ENCODE measurements around the gene SFSWAP. TPM values are rescaled to one million over a fixed set of nuclear protein-coding genes. Genes with fewer than 3 reads are reported as not detected.

The SFSWAP gene
- polyA plus RNA-seq, 2 of the 4 experiments (the other 2 are of a cell fraction): 21.8 to 23.5 TPM

DNA sequence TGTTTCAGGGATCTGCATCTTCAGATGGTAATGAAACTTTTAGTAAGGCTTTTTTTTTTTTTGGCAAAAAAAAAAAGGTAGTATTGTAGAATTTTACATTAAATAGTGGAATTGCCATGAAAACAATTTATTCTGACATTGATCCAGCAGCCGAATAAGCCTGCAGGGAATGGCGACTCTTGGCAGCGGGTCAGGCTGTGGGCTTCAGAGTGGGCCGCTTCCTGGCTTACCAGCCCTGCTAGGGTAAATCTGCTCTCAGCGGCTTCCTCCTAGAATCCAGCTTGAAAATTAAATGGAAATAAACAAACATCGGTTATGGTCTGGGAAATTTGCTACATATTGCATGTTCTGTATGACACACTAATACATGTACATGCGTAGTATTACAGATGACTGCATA lies 34.8 kb downstream of the SFSWAP start:
- 95% methylated on average over 7 of the region's 7 CpGs for WGBS (ENCODE audit: missing lambda C conversion rate)
- FAIRE-seq (no peak), DNase-seq (ENCODE audit: low read depth in 1 of 2, low spot score in 1 of 2) (no peak), ATAC-seq (no peak)
- ChIA-PET POLR2A (no interaction called here), CTCF (interaction anchor here (1.1 kb wide), 1 partner anchor 641 kb away, joined by 3 read pairs; no protein-coding TSS in a partner anchor)
- Histone ChIP-seq H3K9me3 (peaks cover 15% of the 10 kb centered on the region), H3K27ac (no peak overlapping the region), H3K4me2 (no peak overlapping the region), H3K4me1 (no peaks in the 10 kb centered on the region), H3K4me3 (no peak overlapping the region)
- TF ChIP-seq, protein P1, sequence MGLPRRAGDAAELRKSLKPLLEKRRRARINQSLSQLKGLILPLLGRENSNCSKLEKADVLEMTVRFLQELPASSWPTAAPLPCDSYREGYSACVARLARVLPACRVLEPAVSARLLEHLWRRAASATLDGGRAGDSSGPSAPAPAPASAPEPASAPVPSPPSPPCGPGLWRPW (IDR thresholded peaks at IDR 0.05): no peak
- TF ChIP-seq MYC (IDR thresholded peaks at IDR 0.05; ENCODE audit: borderline replicate concordance, low read length) (no peak), TFCP2L1 (CRISPR knock-in tag; IDR thresholded peaks at IDR 0.05) (no peak), NPAS2 (CRISPR knock-in tag; IDR thresholded peaks at IDR 0.05; ENCODE audit: borderline replicate concordance) (no peak), JUNB (IDR thresholded peaks at IDR 0.05) (no peak), RAD21 (conservative IDR thresholded peaks at IDR 0.05 in 1 of 2, IDR thresholded peaks at IDR 0.05 in 1 of 2) (no peak)

DNA sequence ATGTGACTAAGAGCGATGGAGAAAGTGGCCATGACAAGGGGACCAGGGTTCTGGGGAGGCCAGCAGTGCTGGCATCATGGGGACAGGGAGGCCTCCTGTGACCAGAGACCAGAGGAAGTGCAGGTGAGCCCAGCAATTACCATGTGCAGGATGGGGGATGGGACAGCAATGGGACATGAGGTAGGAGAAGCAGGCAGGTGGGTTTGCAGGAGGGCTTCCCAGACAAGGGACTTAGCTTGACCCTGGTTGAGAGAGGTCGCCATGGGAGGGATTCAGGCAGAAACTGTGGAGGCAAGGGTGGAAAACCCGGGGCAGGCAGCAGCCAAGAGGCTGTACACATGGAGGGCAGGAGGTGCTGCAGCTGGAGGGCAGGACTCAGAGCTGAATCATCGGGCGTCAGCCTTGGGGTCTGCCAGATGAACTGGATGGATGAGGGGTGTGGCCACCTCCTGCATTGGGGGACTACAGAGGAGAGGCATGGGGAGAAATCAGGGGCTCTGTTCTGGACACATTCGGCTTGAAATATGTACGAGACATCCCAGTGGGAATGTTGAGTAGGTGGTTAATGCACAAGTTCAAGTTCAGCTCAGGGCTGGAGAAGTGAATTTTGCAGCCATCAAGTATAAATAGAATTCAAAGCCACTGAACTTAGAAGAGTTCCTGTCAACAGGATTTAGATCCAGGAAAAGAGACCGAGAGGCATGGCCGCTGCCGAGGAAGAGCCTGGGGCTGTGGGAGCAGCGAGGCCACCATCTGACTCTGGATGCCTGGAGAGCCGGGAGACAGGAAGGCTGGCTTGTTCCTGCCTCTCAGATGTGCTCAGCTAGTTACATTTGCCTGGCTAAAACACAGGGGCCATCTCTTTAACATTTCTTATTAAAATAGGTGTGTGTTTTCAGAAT lies 36.6 kb downstream of the SFSWAP start:
- DNase-seq (ENCODE audit: low read depth in 1 of 2, low spot score in 1 of 2) (no peak), FAIRE-seq (no peak), ATAC-seq (no peak)
- CTCF ChIA-PET: interaction anchor here (0.8 to 1.5 kb wide), 3 partner anchors 10 to 643 kb away, joined by 3 to 5 read pairs (median 4); no protein-coding TSS in a partner anchor
- Histone ChIP-seq H3K9me3 (peaks cover 15% of the 10 kb centered on the region), H3K27ac (no peak overlapping the region), H3K4me1 (no peaks in the 10 kb centered on the region), H3K4me2 (no peak overlapping the region), H3K4me3 (no peak overlapping the region)
- TF ChIP-seq SMC3 (IDR thresholded peaks at IDR 0.05) (no peak), MAFK (IDR thresholded peaks at IDR 0.05; ENCODE audit: partially characterized antibody) (no peak)
- 94% methylated on average over 12 of the region's 12 CpGs for WGBS (ENCODE audit: missing lambda C conversion rate)
- POLR2A ChIA-PET: interaction anchor here (0.6 to 1.2 kb wide), 2 partner anchors 9 to 37 kb away, joined by 3 to 4 read pairs; partner anchors contain the start of gene SFSWAP

DNA sequence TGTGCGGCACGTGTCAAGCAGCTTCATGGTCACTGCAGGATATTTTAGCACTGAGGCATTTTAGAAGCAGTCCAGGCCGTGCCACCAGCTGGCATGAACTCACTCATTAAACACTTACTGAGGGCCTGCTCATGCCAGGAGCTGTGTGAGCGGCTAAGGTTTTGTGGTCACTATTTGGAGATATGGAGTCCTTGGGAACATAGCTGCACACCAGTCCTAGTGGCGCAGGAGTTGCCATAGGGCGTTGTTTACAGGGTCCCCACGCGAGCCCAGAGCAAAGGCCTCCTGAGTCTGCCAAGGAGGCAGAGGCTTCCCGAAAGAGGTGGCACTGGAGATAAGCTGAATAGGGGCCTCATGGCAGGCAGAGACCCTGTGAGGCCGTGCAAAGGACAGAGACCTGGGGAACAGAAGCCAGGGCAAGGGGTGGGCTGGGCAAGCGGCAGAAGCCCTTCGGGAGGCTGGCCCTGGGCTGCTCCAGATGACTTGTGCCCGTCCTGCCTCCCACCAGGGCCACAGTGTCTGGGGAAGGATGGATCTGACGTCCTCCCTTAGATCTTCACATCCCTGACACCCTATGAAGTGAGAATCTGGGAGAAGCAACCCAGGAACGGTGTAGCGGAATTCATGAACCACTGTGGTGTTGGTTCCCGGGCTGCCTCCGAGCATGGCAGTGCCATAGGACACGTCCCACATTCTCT lies 38.9 kb downstream of the SFSWAP start:
- TF ChIP-seq NR3C1 (IDR thresholded peaks at IDR 0.05): no peak
- no peak for TF ChIP-seq NFE2L2 (conservative IDR thresholded peaks at IDR 0.05; ENCODE audit: low read length)
- no peak for TF ChIP-seq EHF (CRISPR knock-in tag; IDR thresholded peaks at IDR 0.05)
- no peak for TF ChIP-seq RFX5 (IDR thresholded peaks at IDR 0.05)
- TF ChIP-seq MAX (IDR thresholded peaks at IDR 0.05): no peak
- TF ChIP-seq, protein P2, sequence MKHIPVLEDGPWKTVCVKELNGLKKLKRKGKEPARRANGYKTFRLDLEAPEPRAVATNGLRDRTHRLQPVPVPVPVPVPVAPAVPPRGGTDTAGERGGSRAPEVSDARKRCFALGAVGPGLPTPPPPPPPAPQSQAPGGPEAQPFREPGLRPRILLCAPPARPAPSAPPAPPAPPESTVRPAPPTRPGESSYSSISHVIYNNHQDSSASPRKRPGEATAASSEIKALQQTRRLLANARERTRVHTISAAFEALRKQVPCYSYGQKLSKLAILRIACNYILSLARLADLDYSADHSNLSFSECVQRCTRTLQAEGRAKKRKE (CRISPR knock-in tag; IDR thresholded peaks at IDR 0.05; ENCODE audit: low read depth): no peak
- TF ChIP-seq, protein P1 (IDR thresholded peaks at IDR 0.05): no peak
- TF ChIP-seq ZFP36 (IDR thresholded peaks at IDR 0.05; ENCODE audit: borderline replicate concordance, partially characterized antibody): no peak
- TF ChIP-seq ZC3H11A (IDR thresholded peaks at IDR 0.05): no peak
- no peak for TF ChIP-seq PHF8 (IDR thresholded peaks at IDR 0.05; ENCODE audit: borderline replicate concordance, low read depth)
- no peak for DNase-seq (ENCODE audit: low read depth in 1 of 2, low spot score in 1 of 2)
- ChIA-PET CTCF (interaction anchor here (1.2 to 1.9 kb wide), 3 partner anchors 30 to 42 kb away, joined by 3 to 7 read pairs (median 3); no protein-coding TSS in a partner anchor), POLR2A (no interaction called here)
- whole genome bisulfite sequencing (ENCODE audit: missing lambda C conversion rate): 91% methylated on average over 19 of the region's 19 CpGs
- Histone ChIP-seq H3K4me1 (no peaks in the 10 kb centered on the region), H3K4me2 (no peak overlapping the region), H3K9me3 (no peaks in the 10 kb centered on the region; the same call in 2 of the 3 replicates), H3K4me3 (no peak overlapping the region), H3K27ac (no peak overlapping the region)
- no peak for ATAC-seq
- no peak for FAIRE-seq

Measured in A549 (cell line).